Measurements from ENCODE around the gene ZNF311. TPM values are rescaled to one million over a fixed set of nuclear protein-coding genes. Genes with fewer than 3 reads are reported as not detected.
A peak's percentile ranks its signal among the peaks of the same experiment; 100 is the strongest.

The ZNF311 gene
- total and polyA plus RNA-seq, 9 of the 15 experiments (the other 6 are each of a cell fraction or from before 2014, with no cell fraction given): 5.1 to 10.0 (median 7.5) TPM

DNA sequence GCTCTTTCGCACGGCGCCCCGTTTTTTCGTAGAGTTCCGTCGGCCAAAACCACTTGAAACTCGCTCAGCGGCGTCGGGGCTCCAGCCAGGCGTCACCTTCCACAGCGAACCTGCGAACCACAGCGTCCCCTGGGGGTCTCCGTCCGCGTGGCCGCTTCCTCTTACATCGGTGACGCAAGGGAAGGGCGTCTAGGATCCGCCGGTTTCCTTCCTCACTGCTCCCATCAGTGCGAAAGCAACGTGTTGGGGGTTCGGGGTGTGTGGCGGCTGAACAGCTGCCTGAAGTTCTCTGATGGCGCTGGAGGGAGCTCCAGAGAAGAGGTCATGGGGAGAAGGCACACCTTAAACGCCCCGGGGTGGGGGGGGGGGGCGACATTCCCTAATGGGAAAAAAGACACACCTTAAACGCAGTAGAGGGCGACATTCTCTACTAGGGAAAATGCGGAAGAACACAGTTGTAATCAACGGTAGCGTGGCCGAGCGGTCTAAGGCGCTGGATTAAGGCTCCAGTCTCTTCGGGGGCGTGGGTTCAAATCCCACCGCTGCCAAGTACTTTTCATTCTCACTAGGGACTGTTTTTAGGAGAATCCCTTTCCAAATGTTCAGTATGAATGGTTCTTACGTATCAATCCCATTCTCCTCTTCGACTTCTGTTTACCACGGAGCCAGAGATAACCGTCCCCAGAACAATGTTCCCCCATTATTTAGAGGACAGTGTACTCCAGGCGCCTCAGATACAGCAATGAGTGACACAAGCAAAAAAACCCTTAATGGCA lies 16.4 kb downstream of the ZNF311 start (continued):
- TF ChIP-seq ZC3H4 (CRISPR knock-in tag; IDR thresholded peaks at IDR 0.05; ENCODE audit: borderline replicate concordance) (no peak), ZNF134 (CRISPR knock-in tag; conservative IDR thresholded peaks at IDR 0.05) (no peak), ZNF282 (CRISPR knock-in tag; IDR thresholded peaks at IDR 0.05) (0 out of 2 replicates have a peak, but pooled peaks have one; percentile 36), ZC3H11A (IDR thresholded peaks at IDR 0.05; ENCODE audit: low read depth, low read length) (no peak), ZNF23 (CRISPR knock-in tag; IDR thresholded peaks at IDR 0.05) (no peak), CC2D1A (IDR thresholded peaks at IDR 0.05) (peak; percentile 59), CREM (IDR thresholded peaks at IDR 0.05; ENCODE audit: low read depth) (peak; percentile 72), CBX8 (IDR thresholded peaks at IDR 0.05; ENCODE audit: borderline replicate concordance, extremely low read depth, low read depth, low read length, poor library complexity, severe bottlenecking) (no peak), POLR2H (tag; IDR thresholded peaks at IDR 0.05; ENCODE audit: low read depth) (peak; percentile 97), SRSF7 (optimal IDR thresholded peaks at IDR 0.05; ENCODE audit: low read depth, low read length) (no peak)
- TF ChIP-seq, protein P1, sequence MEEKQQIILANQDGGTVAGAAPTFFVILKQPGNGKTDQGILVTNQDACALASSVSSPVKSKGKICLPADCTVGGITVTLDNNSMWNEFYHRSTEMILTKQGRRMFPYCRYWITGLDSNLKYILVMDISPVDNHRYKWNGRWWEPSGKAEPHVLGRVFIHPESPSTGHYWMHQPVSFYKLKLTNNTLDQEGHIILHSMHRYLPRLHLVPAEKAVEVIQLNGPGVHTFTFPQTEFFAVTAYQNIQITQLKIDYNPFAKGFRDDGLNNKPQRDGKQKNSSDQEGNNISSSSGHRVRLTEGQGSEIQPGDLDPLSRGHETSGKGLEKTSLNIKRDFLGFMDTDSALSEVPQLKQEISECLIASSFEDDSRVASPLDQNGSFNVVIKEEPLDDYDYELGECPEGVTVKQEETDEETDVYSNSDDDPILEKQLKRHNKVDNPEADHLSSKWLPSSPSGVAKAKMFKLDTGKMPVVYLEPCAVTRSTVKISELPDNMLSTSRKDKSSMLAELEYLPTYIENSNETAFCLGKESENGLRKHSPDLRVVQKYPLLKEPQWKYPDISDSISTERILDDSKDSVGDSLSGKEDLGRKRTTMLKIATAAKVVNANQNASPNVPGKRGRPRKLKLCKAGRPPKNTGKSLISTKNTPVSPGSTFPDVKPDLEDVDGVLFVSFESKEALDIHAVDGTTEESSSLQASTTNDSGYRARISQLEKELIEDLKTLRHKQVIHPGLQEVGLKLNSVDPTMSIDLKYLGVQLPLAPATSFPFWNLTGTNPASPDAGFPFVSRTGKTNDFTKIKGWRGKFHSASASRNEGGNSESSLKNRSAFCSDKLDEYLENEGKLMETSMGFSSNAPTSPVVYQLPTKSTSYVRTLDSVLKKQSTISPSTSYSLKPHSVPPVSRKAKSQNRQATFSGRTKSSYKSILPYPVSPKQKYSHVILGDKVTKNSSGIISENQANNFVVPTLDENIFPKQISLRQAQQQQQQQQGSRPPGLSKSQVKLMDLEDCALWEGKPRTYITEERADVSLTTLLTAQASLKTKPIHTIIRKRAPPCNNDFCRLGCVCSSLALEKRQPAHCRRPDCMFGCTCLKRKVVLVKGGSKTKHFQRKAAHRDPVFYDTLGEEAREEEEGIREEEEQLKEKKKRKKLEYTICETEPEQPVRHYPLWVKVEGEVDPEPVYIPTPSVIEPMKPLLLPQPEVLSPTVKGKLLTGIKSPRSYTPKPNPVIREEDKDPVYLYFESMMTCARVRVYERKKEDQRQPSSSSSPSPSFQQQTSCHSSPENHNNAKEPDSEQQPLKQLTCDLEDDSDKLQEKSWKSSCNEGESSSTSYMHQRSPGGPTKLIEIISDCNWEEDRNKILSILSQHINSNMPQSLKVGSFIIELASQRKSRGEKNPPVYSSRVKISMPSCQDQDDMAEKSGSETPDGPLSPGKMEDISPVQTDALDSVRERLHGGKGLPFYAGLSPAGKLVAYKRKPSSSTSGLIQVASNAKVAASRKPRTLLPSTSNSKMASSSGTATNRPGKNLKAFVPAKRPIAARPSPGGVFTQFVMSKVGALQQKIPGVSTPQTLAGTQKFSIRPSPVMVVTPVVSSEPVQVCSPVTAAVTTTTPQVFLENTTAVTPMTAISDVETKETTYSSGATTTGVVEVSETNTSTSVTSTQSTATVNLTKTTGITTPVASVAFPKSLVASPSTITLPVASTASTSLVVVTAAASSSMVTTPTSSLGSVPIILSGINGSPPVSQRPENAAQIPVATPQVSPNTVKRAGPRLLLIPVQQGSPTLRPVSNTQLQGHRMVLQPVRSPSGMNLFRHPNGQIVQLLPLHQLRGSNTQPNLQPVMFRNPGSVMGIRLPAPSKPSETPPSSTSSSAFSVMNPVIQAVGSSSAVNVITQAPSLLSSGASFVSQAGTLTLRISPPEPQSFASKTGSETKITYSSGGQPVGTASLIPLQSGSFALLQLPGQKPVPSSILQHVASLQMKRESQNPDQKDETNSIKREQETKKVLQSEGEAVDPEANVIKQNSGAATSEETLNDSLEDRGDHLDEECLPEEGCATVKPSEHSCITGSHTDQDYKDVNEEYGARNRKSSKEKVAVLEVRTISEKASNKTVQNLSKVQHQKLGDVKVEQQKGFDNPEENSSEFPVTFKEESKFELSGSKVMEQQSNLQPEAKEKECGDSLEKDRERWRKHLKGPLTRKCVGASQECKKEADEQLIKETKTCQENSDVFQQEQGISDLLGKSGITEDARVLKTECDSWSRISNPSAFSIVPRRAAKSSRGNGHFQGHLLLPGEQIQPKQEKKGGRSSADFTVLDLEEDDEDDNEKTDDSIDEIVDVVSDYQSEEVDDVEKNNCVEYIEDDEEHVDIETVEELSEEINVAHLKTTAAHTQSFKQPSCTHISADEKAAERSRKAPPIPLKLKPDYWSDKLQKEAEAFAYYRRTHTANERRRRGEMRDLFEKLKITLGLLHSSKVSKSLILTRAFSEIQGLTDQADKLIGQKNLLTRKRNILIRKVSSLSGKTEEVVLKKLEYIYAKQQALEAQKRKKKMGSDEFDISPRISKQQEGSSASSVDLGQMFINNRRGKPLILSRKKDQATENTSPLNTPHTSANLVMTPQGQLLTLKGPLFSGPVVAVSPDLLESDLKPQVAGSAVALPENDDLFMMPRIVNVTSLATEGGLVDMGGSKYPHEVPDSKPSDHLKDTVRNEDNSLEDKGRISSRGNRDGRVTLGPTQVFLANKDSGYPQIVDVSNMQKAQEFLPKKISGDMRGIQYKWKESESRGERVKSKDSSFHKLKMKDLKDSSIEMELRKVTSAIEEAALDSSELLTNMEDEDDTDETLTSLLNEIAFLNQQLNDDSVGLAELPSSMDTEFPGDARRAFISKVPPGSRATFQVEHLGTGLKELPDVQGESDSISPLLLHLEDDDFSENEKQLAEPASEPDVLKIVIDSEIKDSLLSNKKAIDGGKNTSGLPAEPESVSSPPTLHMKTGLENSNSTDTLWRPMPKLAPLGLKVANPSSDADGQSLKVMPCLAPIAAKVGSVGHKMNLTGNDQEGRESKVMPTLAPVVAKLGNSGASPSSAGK (IDR thresholded peaks at IDR 0.05): no peak
- TF ChIP-seq, protein P2, sequence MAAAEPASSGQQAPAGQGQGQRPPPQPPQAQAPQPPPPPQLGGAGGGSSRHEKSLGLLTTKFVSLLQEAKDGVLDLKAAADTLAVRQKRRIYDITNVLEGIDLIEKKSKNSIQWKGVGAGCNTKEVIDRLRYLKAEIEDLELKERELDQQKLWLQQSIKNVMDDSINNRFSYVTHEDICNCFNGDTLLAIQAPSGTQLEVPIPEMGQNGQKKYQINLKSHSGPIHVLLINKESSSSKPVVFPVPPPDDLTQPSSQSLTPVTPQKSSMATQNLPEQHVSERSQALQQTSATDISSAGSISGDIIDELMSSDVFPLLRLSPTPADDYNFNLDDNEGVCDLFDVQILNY (CRISPR knock-in tag; IDR thresholded peaks at IDR 0.05): no peak
- TF ChIP-seq, protein P3, sequence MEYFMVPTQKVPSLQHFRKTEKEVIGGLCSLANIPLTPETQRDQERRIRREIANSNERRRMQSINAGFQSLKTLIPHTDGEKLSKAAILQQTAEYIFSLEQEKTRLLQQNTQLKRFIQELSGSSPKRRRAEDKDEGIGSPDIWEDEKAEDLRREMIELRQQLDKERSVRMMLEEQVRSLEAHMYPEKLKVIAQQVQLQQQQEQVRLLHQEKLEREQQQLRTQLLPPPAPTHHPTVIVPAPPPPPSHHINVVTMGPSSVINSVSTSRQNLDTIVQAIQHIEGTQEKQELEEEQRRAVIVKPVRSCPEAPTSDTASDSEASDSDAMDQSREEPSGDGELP (CRISPR knock-in tag; IDR thresholded peaks at IDR 0.05; ENCODE audit: borderline replicate concordance): peak; percentile 64
